Body of pancreas (tissue), 4 donors: ENCODE data around the gene CST9.

Experiments
- CTCF ChIP-seq, 7 experiments: fragments of 450-650 bp in 4 of 7; fragments of 200-600 bp in 3 of 7; sonication (generic) in 3 of 7; IDR thresholded peaks; one replicate each; pipeline ENCODE4 v1.5.1; 2016 to 2019; ENCODE audit warnings: antibody characterized with exemption in 7 of 7
- POLR2A ChIP-seq, 3 donors: fragments of 450-650 bp; IDR thresholded peaks; one replicate each; pipeline ENCODE4 v1.6.1; 2016; ENCODE audit warnings: antibody characterized with exemption in 3 of 3, mild to moderate bottlenecking in 2 of 3

GRCh38 chr20:23652371-23652770 is 46.7 kb upstream of the CST9 start:
- TF ChIP-seq POLR2A (IDR thresholded peaks at IDR 0.05) (no peak), CTCF (IDR thresholded peaks at IDR 0.05) (no peak)
